ENCODE measurements around the gene RICTOR. TPM values are rescaled to one million over a fixed set of nuclear protein-coding genes. Genes with fewer than 3 reads are reported as not detected.

The RICTOR gene
- polyA plus RNA-seq, 3 donors: 3.5 to 12.8 (median 7.0) TPM

GRCh38 chr5:39001683-39002082 is 72.5 kb downstream of the RICTOR start:
- Histone ChIP-seq H3K79me2 (ENCODE audit: insufficient read depth, low read length) (peaks cover 4% of the 10 kb centered on the region), H3K36me3 (replicated peaks in 1 of 2; ENCODE audit: control insufficient read depth in 1 of 2, insufficient read depth in 2 of 2, low read length in 2 of 2) (peaks cover 8 to 38% of the 10 kb centered on the region in 2 donors), H3K9ac (ENCODE audit: insufficient read depth, low read length, poor library complexity, severe bottlenecking) (no peak overlapping the region), H3K4me1 (ENCODE audit: control insufficient read depth in 1 of 2, insufficient read depth in 2 of 2, low read length in 2 of 2) (no peaks in the 10 kb centered on the region), H3K4me3 (replicated peaks in 1 of 3; ENCODE audit: low read depth in 2 of 3, low read length in 3 of 3) (no peak overlapping the region), H4K20me1 (ENCODE audit: insufficient read depth, low read length) (peaks cover 18% of the 10 kb centered on the region), H3K27ac (ENCODE audit: low read depth in 1 of 2, low read length in 2 of 2) (no peak overlapping the region), H3K27me3 (ENCODE audit: control insufficient read depth in 2 of 2, insufficient read depth in 2 of 2, low read length in 2 of 2) (no peaks in the 10 kb centered on the region), H2AFZ (ENCODE audit: insufficient read depth, low read depth, low read length, poor library complexity, severe bottlenecking) (no peak overlapping the region), H3K9me3 (replicated peaks in 1 of 2; ENCODE audit: control insufficient read depth in 1 of 2, insufficient read depth in 1 of 2, low read length in 2 of 2) (no peaks in the 10 kb centered on the region), H3K4me2 (replicated peaks; ENCODE audit: extremely low read depth, low read length, poor library complexity, severe bottlenecking) (no peak overlapping the region)
- Mint-ChIP-seq H3K4me1 (peaks cover 5% of the 10 kb centered on the region), H3K36me3 (peaks cover 45 to 46% of the 10 kb centered on the region in 2 donors), H3K27ac (peak overlapping the region in 1 of 7 donors; percentile 20), H3K27me3 (ENCODE audit: low read depth in 3 of 3) (no peaks in the 10 kb centered on the region), H3K4me3 (no peak overlapping the region), H3K9me3 (peaks cover 0 to 6% (median 0%) of the 10 kb centered on the region in 7 donors)
- DNase-seq: no peak
- WGBS (ENCODE audit: insufficient coverage): no CpG with 5 or more reads among the region's 2 CpGs
- TF ChIP-seq, protein P1, sequence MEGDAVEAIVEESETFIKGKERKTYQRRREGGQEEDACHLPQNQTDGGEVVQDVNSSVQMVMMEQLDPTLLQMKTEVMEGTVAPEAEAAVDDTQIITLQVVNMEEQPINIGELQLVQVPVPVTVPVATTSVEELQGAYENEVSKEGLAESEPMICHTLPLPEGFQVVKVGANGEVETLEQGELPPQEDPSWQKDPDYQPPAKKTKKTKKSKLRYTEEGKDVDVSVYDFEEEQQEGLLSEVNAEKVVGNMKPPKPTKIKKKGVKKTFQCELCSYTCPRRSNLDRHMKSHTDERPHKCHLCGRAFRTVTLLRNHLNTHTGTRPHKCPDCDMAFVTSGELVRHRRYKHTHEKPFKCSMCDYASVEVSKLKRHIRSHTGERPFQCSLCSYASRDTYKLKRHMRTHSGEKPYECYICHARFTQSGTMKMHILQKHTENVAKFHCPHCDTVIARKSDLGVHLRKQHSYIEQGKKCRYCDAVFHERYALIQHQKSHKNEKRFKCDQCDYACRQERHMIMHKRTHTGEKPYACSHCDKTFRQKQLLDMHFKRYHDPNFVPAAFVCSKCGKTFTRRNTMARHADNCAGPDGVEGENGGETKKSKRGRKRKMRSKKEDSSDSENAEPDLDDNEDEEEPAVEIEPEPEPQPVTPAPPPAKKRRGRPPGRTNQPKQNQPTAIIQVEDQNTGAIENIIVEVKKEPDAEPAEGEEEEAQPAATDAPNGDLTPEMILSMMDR (IDR thresholded peaks at IDR 0.05): no peak
- intact Hi-C loops (cut with micrococcal nuclease): no loop called here

DNA sequence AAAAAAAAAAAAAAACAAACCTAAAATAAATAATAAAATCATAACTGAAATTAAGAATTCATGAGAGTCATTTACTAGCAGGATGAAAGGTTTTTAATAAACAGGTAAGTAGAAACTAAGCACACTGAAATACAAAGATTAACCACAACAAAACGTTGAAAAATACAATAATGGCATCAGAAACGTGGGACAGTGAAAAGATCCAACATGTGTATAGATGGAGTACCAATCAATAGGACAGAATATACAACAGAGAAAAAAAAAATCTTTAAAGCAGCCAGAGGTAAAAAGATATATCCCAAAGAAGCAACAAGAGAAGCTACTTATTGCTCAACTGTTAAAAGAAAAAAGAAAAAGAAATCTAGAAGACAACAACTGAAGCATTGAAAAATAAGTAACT is 75.2 kb downstream of the RICTOR start:
- peaks cover 0 to 6% (median 0%) of the 10 kb centered on the region in 7 donors for H3K9me3 Mint-ChIP-seq
- H3K36me3 Mint-ChIP-seq: peaks cover 52 to 53% of the 10 kb centered on the region in 2 donors
- TF ChIP-seq, protein P1 (IDR thresholded peaks at IDR 0.05): no peak
- no peak overlapping the region for H2AFZ ChIP-seq (ENCODE audit: insufficient read depth, low read depth, low read length, poor library complexity, severe bottlenecking)
- H3K4me3 Mint-ChIP-seq: no peak overlapping the region
- peaks cover 4% of the 10 kb centered on the region for H3K79me2 ChIP-seq (ENCODE audit: insufficient read depth, low read length)
- no peak overlapping the region for H3K27ac Mint-ChIP-seq
- H3K4me1 ChIP-seq (ENCODE audit: control insufficient read depth in 1 of 2, insufficient read depth in 2 of 2, low read length in 2 of 2): no peaks in the 10 kb centered on the region
- H3K27me3 ChIP-seq (ENCODE audit: control insufficient read depth in 2 of 2, insufficient read depth in 2 of 2, low read length in 2 of 2): no peaks in the 10 kb centered on the region
- H3K4me3 ChIP-seq (replicated peaks in 1 of 3; ENCODE audit: low read depth in 2 of 3, low read length in 3 of 3): no peak overlapping the region
- no peaks in the 10 kb centered on the region for H3K4me1 Mint-ChIP-seq
- H3K9me3 ChIP-seq (replicated peaks in 1 of 2; ENCODE audit: control insufficient read depth in 1 of 2, insufficient read depth in 1 of 2, low read length in 2 of 2): no peaks in the 10 kb centered on the region
- no CpG with 5 or more reads among the region's 2 CpGs for WGBS (ENCODE audit: insufficient coverage)
- no peak overlapping the region for H3K4me2 ChIP-seq (replicated peaks; ENCODE audit: extremely low read depth, low read length, poor library complexity, severe bottlenecking)
- no peak overlapping the region for H3K9ac ChIP-seq (ENCODE audit: insufficient read depth, low read length, poor library complexity, severe bottlenecking)
- H3K27me3 Mint-ChIP-seq (ENCODE audit: low read depth in 3 of 3): no peaks in the 10 kb centered on the region
- peaks cover 11 to 53% of the 10 kb centered on the region in 2 donors for H3K36me3 ChIP-seq (replicated peaks in 1 of 2; ENCODE audit: control insufficient read depth in 1 of 2, insufficient read depth in 2 of 2, low read length in 2 of 2)
- intact Hi-C loops (cut with micrococcal nuclease): loop anchor here in 1 of 2 donors (10.0 kb wide), 1 partner anchor 86 kb away; no protein-coding TSS in a partner anchor
- DNase-seq: no peak
- peaks cover 23% of the 10 kb centered on the region for H4K20me1 ChIP-seq (ENCODE audit: insufficient read depth, low read length)
- H3K27ac ChIP-seq (ENCODE audit: low read depth in 1 of 2, low read length in 2 of 2): no peak overlapping the region

Measured in CD14-positive monocyte (primary cell).